Measurements from ENCODE around the gene RNF19B.

DNA sequence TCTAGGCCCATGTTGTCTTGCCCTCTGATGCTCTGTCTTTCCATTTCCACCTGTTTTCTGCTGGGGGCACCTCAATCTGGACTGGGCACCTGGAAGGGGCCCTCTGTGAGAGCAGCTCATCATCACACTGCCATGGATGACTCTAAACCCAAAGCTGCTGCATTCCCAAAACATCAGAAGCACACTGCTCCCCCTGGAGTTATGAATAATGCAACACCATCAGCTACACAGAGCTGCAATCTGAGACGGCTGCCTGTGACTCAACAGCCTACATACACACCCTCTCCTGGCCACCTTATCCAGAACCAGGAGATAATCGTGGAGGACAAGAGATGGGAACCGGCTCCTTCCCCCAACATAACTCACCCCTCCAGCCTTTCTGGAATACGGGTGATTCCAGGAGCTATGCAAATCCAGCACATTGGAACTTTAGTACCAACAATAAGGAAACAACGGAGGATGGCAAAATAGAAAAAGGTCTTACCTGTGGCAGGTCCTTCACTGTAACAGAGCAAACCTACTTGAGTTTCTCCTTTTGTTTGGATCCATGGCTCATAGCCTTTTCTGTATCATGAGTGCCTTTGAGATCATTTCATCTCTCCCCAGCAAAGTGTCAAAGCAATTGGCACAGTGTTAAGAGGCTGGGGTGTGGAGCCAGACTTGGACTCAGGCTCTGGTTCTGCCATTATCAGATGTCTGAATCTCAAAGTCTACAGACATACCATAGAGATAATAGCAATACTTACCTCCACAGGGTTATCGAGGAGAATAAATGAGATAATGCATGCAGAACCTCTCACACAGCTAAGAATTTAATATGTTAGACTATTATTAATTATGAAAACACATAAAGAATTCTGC, 42.8 kb upstream of the RNF19B start:
- TF ChIP-seq, protein P1, sequence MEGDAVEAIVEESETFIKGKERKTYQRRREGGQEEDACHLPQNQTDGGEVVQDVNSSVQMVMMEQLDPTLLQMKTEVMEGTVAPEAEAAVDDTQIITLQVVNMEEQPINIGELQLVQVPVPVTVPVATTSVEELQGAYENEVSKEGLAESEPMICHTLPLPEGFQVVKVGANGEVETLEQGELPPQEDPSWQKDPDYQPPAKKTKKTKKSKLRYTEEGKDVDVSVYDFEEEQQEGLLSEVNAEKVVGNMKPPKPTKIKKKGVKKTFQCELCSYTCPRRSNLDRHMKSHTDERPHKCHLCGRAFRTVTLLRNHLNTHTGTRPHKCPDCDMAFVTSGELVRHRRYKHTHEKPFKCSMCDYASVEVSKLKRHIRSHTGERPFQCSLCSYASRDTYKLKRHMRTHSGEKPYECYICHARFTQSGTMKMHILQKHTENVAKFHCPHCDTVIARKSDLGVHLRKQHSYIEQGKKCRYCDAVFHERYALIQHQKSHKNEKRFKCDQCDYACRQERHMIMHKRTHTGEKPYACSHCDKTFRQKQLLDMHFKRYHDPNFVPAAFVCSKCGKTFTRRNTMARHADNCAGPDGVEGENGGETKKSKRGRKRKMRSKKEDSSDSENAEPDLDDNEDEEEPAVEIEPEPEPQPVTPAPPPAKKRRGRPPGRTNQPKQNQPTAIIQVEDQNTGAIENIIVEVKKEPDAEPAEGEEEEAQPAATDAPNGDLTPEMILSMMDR (IDR thresholded peaks at IDR 0.05), result peak; percentile 31
- no peak for TF ChIP-seq EZH2 (IDR thresholded peaks at IDR 0.05)
- no peak for TF ChIP-seq EZH2phosphoT487 (IDR thresholded peaks at IDR 0.05)
